GM13977 (cell line): ENCODE data around the gene MARVELD1.

Experiments
- DNase-seq: peaks from one replicate; pipeline ENCODE4 v3.0.0; 2012; ENCODE audit warnings: low spot score
- in situ Hi-C: fragments of 300-500 bp; cut with MboI; formaldehyde crosslinking; loops from one replicate; pipeline ENCODE4 v1.12.0; 2022; ENCODE audit warnings: low sequenced_read_pairs, low pct_unique_long_range_greater_than_20kb, mixed read lengths, inconsistent platforms; ENCODE audit not compliant: unreplicated experiment
- TF ChIP-seq, protein P1 (sequence below): IDR thresholded peaks from 2 replicates; pipeline ENCODE4 v1.5.1; 2012; ENCODE audit warnings: mild to moderate bottlenecking, control low read depth; ENCODE audit not compliant: insufficient read depth; ENCODE audit errors: extremely low read depth, missing control alignments

Gene MARVELD1

DNA sequence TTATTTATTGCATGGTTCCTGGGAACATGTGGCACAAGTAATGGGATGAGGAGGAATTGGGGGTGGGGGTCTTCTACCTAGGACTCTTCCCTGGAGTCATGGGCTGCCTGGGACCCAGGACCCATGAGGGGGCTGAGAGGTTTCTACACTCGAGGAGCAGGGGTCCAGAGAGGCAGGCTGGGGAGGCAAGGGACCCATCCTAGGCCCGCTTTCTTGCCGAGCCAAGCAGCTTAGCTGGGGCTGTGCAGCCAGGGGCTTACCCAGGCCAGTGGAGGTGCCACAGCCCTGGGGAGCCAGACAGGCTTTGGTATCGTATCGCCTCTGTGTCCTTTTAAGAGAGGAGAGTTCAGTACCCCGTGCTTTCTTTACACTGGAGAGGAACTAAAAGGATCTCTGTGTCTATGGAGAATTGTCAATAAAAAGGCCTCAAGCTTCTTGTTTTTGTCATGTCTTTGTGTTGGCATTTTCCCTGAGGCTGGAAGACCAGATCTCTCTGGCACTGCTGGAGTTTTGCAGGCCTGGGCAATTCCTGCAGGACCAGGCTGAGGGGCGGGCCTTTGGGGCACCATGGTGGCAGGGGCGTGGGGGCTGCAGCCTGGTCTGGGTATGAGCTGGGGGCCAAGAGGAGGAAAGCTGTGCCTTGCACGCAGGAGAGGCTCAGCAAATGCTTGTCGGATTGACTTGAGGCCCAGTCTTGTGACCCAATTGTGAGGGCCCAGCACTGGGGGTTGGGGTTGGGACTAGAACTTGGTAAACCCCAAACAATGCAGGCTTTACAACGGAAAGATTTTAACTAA is 47.1 kb downstream of the MARVELD1 start:
- TF ChIP-seq, protein P1, sequence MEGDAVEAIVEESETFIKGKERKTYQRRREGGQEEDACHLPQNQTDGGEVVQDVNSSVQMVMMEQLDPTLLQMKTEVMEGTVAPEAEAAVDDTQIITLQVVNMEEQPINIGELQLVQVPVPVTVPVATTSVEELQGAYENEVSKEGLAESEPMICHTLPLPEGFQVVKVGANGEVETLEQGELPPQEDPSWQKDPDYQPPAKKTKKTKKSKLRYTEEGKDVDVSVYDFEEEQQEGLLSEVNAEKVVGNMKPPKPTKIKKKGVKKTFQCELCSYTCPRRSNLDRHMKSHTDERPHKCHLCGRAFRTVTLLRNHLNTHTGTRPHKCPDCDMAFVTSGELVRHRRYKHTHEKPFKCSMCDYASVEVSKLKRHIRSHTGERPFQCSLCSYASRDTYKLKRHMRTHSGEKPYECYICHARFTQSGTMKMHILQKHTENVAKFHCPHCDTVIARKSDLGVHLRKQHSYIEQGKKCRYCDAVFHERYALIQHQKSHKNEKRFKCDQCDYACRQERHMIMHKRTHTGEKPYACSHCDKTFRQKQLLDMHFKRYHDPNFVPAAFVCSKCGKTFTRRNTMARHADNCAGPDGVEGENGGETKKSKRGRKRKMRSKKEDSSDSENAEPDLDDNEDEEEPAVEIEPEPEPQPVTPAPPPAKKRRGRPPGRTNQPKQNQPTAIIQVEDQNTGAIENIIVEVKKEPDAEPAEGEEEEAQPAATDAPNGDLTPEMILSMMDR = no peak
- no peak for DNase-seq
- in situ Hi-C loops = no loop called here

DNA sequence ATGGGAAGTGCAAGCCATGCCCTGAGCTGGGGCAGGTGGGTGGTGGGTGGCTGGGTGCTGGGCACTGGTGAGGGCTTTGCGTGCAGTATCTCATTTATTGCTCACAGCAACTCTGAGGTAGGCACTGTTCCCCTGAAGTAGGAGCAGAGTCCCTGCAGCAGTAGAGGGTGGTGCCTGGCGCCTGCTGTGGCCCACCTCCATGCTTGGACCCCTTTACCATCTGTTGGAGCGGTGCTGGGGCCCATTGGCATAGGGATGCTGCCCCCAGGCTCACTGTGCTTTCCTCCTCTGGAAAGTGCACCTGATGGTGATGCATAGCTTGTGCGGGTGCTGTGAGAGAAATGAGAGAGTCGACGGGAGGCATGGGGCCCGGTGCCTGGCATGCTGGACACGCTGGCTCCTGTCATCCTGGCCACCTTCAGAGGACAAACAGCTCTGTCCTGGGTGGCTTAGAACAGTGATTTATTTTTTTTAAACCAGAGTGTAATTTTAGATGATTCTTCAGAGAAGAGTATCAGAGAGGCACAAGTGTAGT is 47.9 kb downstream of the MARVELD1 start:
- TF ChIP-seq, protein P1 = no peak
- no peak for DNase-seq
- in situ Hi-C loops = no loop called here

GRCh38 chr10:97762056-97762455 is 48.5 kb downstream of the MARVELD1 start:
- DNase-seq = no peak
- in situ Hi-C loops = no loop called here
- TF ChIP-seq, protein P1 = no peak

GRCh38 chr10:97762816-97763215 is 49.3 kb downstream of the MARVELD1 start:
- no peak for DNase-seq
- TF ChIP-seq, protein P1 = no peak
- in situ Hi-C loops = no loop called here

DNA sequence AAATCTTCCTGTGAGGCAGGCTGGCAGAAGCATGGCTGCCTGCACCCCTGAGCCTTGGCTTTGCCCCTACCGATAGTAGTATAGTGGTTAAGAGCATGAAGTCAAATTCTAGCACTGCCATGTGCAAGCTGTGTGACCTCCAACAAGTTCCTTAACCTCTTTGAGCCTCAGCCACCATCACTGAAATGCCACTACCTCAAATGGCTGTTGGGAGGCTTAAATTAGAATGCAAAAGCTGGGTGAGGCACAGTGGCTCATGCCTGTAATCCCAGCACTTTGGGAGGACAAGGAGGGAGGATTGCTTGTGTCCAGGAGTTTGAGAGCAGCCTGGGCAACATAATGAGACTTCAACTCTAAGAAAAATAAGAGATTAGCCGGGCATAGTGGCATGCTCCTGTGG is 49.9 kb downstream of the MARVELD1 start:
- in situ Hi-C loops = no loop called here
- DNase-seq = no peak
- TF ChIP-seq, protein P1 = no peak

DNA sequence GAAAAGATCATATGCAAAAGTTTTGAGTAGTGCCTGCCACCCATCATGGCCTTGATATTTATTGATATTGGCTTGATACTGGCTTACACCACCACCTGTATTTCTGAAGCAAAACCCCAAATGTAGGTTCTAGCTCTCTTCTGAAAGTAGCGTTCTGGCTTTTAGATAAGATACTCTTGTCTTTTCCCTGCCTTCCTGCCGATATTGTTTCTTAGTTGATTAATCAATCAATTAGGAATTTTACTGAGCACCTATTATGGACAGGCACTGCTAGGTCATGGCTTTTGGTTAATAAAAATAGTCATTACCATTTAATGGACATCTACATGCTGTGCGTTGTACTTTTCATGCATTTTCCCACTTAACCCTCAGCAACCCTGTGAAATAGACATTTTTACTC is 50.4 kb downstream of the MARVELD1 start:
- in situ Hi-C loops = no loop called here
- no peak for DNase-seq
- TF ChIP-seq, protein P1 = no peak
